Globus pallidus (tissue), 1 donor: Measurements from ENCODE around the gene GUCA2B.
A peak's percentile ranks its signal among the peaks of the same experiment; 100 is the strongest.

Experiments
- DNase-seq: peaks from one replicate; pipeline ENCODE4 v3.0.0-alpha.2; 2015; ENCODE audit warnings: low spot score

Gene GUCA2B

GRCh38 chr1:42143896-42144710, 9.1 kb upstream of the GUCA2B start:
- DNase-seq: no peak

GRCh38 chr1:42144711-42145388, 8.4 kb upstream of the GUCA2B start:
- DNase-seq: no peak

GRCh38 chr1:42145389-42145716, 7.9 kb upstream of the GUCA2B start:
- DNase-seq: no peak

- no peak for DNase-seq
Measured at GRCh38 chr1:42145764-42146625, 7.2 kb upstream of the GUCA2B start.

GRCh38 chr1:42146626-42147320, 6.4 kb upstream of the GUCA2B start:
- peak; percentile 23 for DNase-seq

GRCh38 chr1:42148166-42148565, 5.0 kb upstream of the GUCA2B start:
- no peak for DNase-seq

- no peak for DNase-seq
Measured at GRCh38 chr1:42150651-42151050, 2.6 kb upstream of the GUCA2B start.

- DNase-seq: no peak
Measured at GRCh38 chr1:42152119-42152518, 1.1 kb upstream of the GUCA2B start.

GRCh38 chr1:42153624-42154023, 414 bp downstream of the GUCA2B start:
- no peak for DNase-seq

GRCh38 chr1:42154685-42155084, 1.5 kb downstream of the GUCA2B start:
- DNase-seq: no peak

- DNase-seq: no peak
Measured at GRCh38 chr1:42155362-42155761, 2.2 kb downstream of the GUCA2B start.

GRCh38 chr1:42157667-42158066, 4.5 kb downstream of the GUCA2B start:
- DNase-seq: no peak

GRCh38 chr1:42158189-42158588, 5.0 kb downstream of the GUCA2B start:
- DNase-seq: no peak

GRCh38 chr1:42162181-42162580, 9.0 kb downstream of the GUCA2B start:
- no peak for DNase-seq

- DNase-seq: no peak
Measured at GRCh38 chr1:42163114-42163513, 9.9 kb downstream of the GUCA2B start.

GRCh38 chr1:42163536-42164503, 10.6 kb downstream of the GUCA2B start:
- DNase-seq: no peak

GRCh38 chr1:42164551-42165420, 11.6 kb downstream of the GUCA2B start, which contains the start of gene GUCA2A:
Gene GUCA2A (minus strand): TSS chr1:42164745. CDS start chr1:42164712, 33 bp downstream.
- DNase-seq: no peak

- DNase-seq: no peak
Measured at GRCh38 chr1:42165511-42166210, 12.5 kb downstream of the GUCA2B start.
